Hair follicle dermal papilla cell (primary cell): Measurements from ENCODE around the gene MSGN1. TPM values are rescaled to one million over a fixed set of nuclear protein-coding genes. Genes with fewer than 3 reads are reported as not detected.

ENCODE experiments used
- total RNA-seq: library from RNA; depleted of rRNA; stranded (reverse); fragments of >200 nt; gene quantifications from 2 replicates; pipeline ENCODE4 v1.2.3, GENCODE V29; 2012

Gene MSGN1
- total RNA-seq: not detected in 2 replicates

DNA sequence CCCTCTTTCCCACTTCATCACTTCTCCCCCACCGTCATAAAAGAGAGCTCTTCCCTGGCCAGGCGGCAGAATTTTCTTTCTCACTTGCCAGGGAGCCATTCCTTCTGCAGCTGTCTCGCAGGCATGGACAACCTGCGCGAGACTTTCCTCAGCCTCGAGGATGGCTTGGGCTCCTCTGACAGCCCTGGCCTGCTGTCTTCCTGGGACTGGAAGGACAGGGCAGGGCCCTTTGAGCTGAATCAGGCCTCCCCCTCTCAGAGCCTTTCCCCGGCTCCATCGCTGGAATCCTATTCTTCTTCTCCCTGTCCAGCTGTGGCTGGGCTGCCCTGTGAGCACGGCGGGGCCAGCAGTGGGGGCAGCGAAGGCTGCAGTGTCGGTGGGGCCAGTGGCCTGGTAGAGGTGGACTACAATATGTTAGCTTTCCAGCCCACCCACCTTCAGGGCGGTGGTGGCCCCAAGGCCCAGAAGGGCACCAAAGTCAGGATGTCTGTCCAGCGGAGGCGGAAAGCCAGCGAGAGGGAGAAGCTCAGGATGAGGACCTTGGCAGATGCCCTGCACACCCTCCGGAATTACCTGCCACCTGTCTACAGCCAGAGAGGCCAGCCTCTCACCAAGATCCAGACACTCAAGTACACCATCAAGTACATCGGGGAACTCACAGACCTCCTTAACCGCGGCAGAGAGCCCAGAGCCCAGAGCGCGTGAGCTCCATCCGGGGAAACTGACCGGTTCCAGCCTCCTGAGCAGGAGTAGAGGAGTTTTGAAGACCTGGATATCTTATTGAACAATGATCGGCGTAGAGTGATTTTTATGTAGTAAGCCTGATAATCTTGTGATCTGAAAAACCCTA lies at the start of gene MSGN1:
TSS of gene MSGN1 (plus strand) at position 65 of the 850 bp plus-strand sequence. CDS start at position 124, 59 bp downstream.

Other genes with a start within 250 kb of the MSGN1 start
- gene SMC6, start 62.6 kb upstream of the MSGN1 start, total RNA-seq: 17.6 and 19.1 TPM in 2 replicates
- 9.4 and 14.1 TPM in 2 replicates for gene GEN1, start 62.3 kb upstream of the MSGN1 start, total RNA-seq
- gene KCNS3, start 62.2 kb downstream of the MSGN1 start, total RNA-seq: 1.3 and 2.4 TPM in 2 replicates